Mesenchymal stem cell (in vitro differentiated cells and primary cell): ENCODE measurements around the gene ZNF593.

ENCODE experiments used
- DNase-seq: peaks from one replicate; pipeline ENCODE4 v3.0.0-alpha.2; 2013
- H2AFZ ChIP-seq: one replicate; pipeline ENCODE4 v1.6.1; 2013; ENCODE audit warnings: low read depth, mild to moderate bottlenecking, control low read depth, inconsistent platforms, low read length, moderate library complexity
- H2AK5ac ChIP-seq: 2 replicates; pipeline ENCODE4 v1.6.1; 2013; ENCODE audit warnings: low read length, moderate library complexity, mild to moderate bottlenecking, inconsistent platforms; ENCODE audit not compliant: severe bottlenecking
- H2BK120ac ChIP-seq: one replicate; pipeline ENCODE4 v1.6.1; 2013; ENCODE audit warnings: low read depth, mild to moderate bottlenecking, inconsistent platforms, low read length, moderate library complexity
- H2BK12ac ChIP-seq, 2 experiments: one replicate each; pipeline ENCODE4 v1.6.1; 2013; ENCODE audit warnings: inconsistent platforms in 2 of 2, low read length in 2 of 2, mild to moderate bottlenecking in 2 of 2, moderate library complexity in 2 of 2, control low read depth in 1 of 2
- H2BK15ac ChIP-seq: one replicate; pipeline ENCODE4 v1.6.1; 2013; ENCODE audit warnings: mild to moderate bottlenecking, low read depth, inconsistent platforms; ENCODE audit not compliant: poor library complexity, severe bottlenecking
- H2BK5ac ChIP-seq: 2 replicates; pipeline ENCODE4 v1.6.1; 2013; ENCODE audit warnings: low read depth, mild to moderate bottlenecking, low read length, control low read depth, inconsistent platforms; ENCODE audit not compliant: poor library complexity, severe bottlenecking
- H3K14ac ChIP-seq, 2 experiments: one replicate each; pipeline ENCODE4 v1.6.1; 2013; ENCODE audit warnings: inconsistent platforms in 2 of 2, low read length in 2 of 2, control low read depth in 1 of 2, mild to moderate bottlenecking in 1 of 2, moderate library complexity in 1 of 2
- H3K18ac ChIP-seq, 2 experiments: one replicate each; pipeline ENCODE4 v1.6.1; 2013; ENCODE audit warnings: inconsistent platforms in 2 of 2, low read length in 2 of 2, control low read depth in 1 of 2, low read depth in 1 of 2, mild to moderate bottlenecking in 1 of 2
- H3K23ac ChIP-seq, 2 experiments: one replicate each; pipeline ENCODE4 v1.6.1; 2013; ENCODE audit warnings: inconsistent platforms in 2 of 2, low read length in 2 of 2, mild to moderate bottlenecking in 2 of 2, moderate library complexity in 2 of 2, control low read depth in 1 of 2
- H3K27ac ChIP-seq: 2 replicates; pipeline ENCODE4 v1.5.1; 2013; ENCODE audit warnings: mild to moderate bottlenecking, moderate library complexity, low read length, control low read depth, inconsistent platforms; ENCODE audit not compliant: poor library complexity, severe bottlenecking
- H3K27me3 ChIP-seq, 2 experiments: 2 replicates each; pipeline versions ENCODE4 v1.6.1 to v1.7.0; 2013; ENCODE audit warnings: low read length in 2 of 2, mild to moderate bottlenecking in 2 of 2, moderate library complexity in 2 of 2, control low read depth in 1 of 2, inconsistent platforms in 1 of 2; ENCODE audit not compliant: control insufficient read depth in 1 of 2, insufficient read depth in 1 of 2
- H3K36me3 ChIP-seq, 2 experiments: 2 replicates each; pipeline versions ENCODE4 v1.6.1 to v1.7.0; 2013; ENCODE audit warnings: low read length in 2 of 2, control low read depth in 1 of 2, inconsistent platforms in 1 of 2, low read depth in 1 of 2, mild to moderate bottlenecking in 1 of 2; ENCODE audit not compliant: insufficient read depth in 2 of 2, control insufficient read depth in 1 of 2
- H3K4ac ChIP-seq, 2 experiments: one replicate each; pipeline ENCODE4 v1.6.1; 2013; ENCODE audit warnings: inconsistent platforms in 2 of 2, low read length in 2 of 2, mild to moderate bottlenecking in 2 of 2, moderate library complexity in 2 of 2, control low read depth in 1 of 2, low read depth in 1 of 2
- H3K4me1 ChIP-seq: 2 replicates; pipeline ENCODE4 v1.6.1; 2013; ENCODE audit warnings: low read depth, low read length, control low read depth; ENCODE audit not compliant: control insufficient read depth, insufficient read depth
- H3K4me2 ChIP-seq: 2 replicates; pipeline ENCODE4 v1.6.1; 2013; ENCODE audit warnings: low read length, mild to moderate bottlenecking, inconsistent platforms; ENCODE audit not compliant: poor library complexity, severe bottlenecking
- H3K4me3 ChIP-seq, 2 experiments: 2 replicates each; pipeline versions ENCODE4 v1.5.1 to v1.7.0; 2013; ENCODE audit warnings: low read length in 2 of 2, mild to moderate bottlenecking in 2 of 2, control low read depth in 1 of 2, low read depth in 1 of 2; ENCODE audit not compliant: insufficient read depth in 1 of 2
- H3K79me1 ChIP-seq: replicated peaks from 2 replicates; pipeline ENCODE4 v1.6.1; 2013; ENCODE audit warnings: mild to moderate bottlenecking, control low read depth, low read length, inconsistent platforms; ENCODE audit not compliant: poor library complexity, severe bottlenecking
- H3K9ac ChIP-seq: 2 replicates; pipeline ENCODE4 v1.7.0; 2013; ENCODE audit warnings: mild to moderate bottlenecking, low read length, moderate library complexity
- H3K9me3 ChIP-seq: 2 replicates; pipeline ENCODE4 v1.7.0; 2013; ENCODE audit warnings: mild to moderate bottlenecking, low read length; ENCODE audit not compliant: control insufficient read depth
- H4K8ac ChIP-seq: one replicate; pipeline ENCODE4 v1.6.1; 2013; ENCODE audit warnings: inconsistent platforms, mild to moderate bottlenecking, low read length, moderate library complexity
- H4K91ac ChIP-seq: one replicate; pipeline ENCODE4 v1.6.1; 2013; ENCODE audit warnings: mild to moderate bottlenecking, low read length, inconsistent platforms
- WGBS: methylation state at CpG from one replicate; pipeline ENCODE4 v1.1.7; 2013; ENCODE audit warnings: mixed read lengths; 5-methylcytosine and 5-hydroxymethylcytosine counted together

The ZNF593 gene

DNA sequence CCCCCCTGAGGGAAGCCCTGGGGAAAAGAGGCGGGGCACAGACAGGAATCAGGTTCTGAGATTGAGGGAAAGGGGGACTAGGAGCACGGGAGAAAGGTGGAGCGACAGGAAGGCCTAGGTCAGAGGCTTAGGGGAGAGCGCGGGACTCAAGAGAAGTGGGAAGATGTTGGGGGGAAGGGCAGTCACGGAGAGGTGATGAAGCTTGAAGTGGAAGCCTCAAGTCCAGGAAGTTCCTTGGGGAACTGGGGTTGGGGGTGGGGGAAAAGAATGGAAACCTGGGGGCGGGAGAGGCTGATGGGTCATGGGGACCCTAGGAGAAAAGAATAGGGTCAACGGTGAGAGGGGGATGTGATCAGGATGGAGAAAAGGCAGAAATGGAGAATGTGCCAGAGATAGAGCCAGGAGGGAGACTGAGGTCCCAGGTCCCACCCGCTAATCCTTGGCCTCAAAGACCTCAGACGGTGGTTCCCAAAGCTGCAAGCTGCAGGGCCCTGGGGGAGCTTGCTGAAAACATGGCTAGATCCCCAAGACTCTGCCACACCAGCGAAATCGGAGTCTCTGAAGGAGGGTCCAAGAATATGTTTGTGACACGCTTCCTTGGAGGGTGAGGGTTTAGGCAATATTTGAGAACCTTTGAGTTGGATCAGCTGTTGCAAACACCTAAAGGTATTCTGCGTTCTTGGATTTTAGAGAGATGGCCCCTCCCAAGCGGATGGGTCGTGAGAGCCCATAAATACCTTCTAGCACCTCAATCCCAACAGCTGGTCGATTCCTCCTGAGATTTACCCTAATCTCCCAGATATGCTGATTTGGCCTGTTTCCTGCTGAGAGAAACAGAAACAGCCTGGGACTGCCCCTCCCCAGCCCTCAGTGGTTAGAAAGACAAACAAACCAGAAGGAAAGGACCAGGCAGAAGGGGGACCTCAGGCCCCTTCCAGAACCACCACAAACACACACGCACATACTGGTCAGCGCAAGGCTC is 4.6 kb upstream of the ZNF593 start:
- no peaks in the 10 kb centered on the region for H3K36me3 ChIP-seq
- peak; percentile 49 for DNase-seq
- H3K4ac ChIP-seq = no peak overlapping the region
- H3K18ac ChIP-seq = peak overlapping the region in 1 of 2 experiments; percentile 46
- peak overlapping the region; percentile 98 for H3K4me2 ChIP-seq
- H3K4me1 ChIP-seq = peaks cover 23% of the 10 kb centered on the region
- peak overlapping the region; percentile 92 for H2BK15ac ChIP-seq
- H3K27me3 ChIP-seq = peaks cover 28 to 50% of the 10 kb centered on the region in 2 experiments
- peak overlapping the region; percentile 55 for H4K8ac ChIP-seq
- H2BK120ac ChIP-seq = no peak overlapping the region
- H3K14ac ChIP-seq = no peak overlapping the region
- H2AK5ac ChIP-seq = no peak overlapping the region
- H3K4me3 ChIP-seq = peak overlapping the region in 1 of 2 experiments; percentile 68
- no peak overlapping the region for H2AFZ ChIP-seq
- H4K91ac ChIP-seq = no peak overlapping the region
- peak overlapping the region; percentile 0 to 38 for H2BK12ac ChIP-seq
- no peak overlapping the region for H3K9ac ChIP-seq
- peaks cover 4% of the 10 kb centered on the region for H3K79me1 ChIP-seq
- no peak overlapping the region for H3K27ac ChIP-seq
- WGBS = 48% methylated on average over 17 of the region's 19 CpGs
- H2BK5ac ChIP-seq = no peak overlapping the region
- H3K9me3 ChIP-seq = no peaks in the 10 kb centered on the region
- H3K23ac ChIP-seq = no peak overlapping the region

GRCh38 chr1:26166719-26167281 is 2.9 kb upstream of the ZNF593 start:
- H3K4me3 ChIP-seq = no peak overlapping the region
- DNase-seq = no peak
- no peak overlapping the region for H3K4ac ChIP-seq
- H3K14ac ChIP-seq = no peak overlapping the region
- H3K23ac ChIP-seq = no peak overlapping the region
- H3K27me3 ChIP-seq = peaks cover 15 to 38% of the 10 kb centered on the region in 2 experiments
- H3K27ac ChIP-seq = no peak overlapping the region
- no peak overlapping the region for H2BK5ac ChIP-seq
- no peak overlapping the region for H2BK15ac ChIP-seq
- no peak overlapping the region for H2AFZ ChIP-seq
- H3K18ac ChIP-seq = no peak overlapping the region
- H3K36me3 ChIP-seq = peaks cover 7 to 8% of the 10 kb centered on the region in 2 experiments
- H2AK5ac ChIP-seq = no peak overlapping the region
- no peak overlapping the region for H4K91ac ChIP-seq
- no peak overlapping the region for H4K8ac ChIP-seq
- H3K79me1 ChIP-seq = peaks cover 19% of the 10 kb centered on the region
- peak overlapping the region in 1 of 2 experiments; percentile 6 for H2BK12ac ChIP-seq
- peaks cover 28% of the 10 kb centered on the region for H3K4me1 ChIP-seq
- H3K4me2 ChIP-seq = no peak overlapping the region
- no peak overlapping the region for H2BK120ac ChIP-seq
- H3K9me3 ChIP-seq = no peaks in the 10 kb centered on the region
- 81% methylated on average over 4 of the region's 4 CpGs for WGBS
- no peak overlapping the region for H3K9ac ChIP-seq

GRCh38 chr1:26168410-26169197 is 1.1 kb upstream of the ZNF593 start, which contains the start of gene C1orf232:
Gene C1orf232 (minus strand): TSS chr1:26168963. CDS start chr1:26168499, 464 bp downstream.
- H3K36me3 ChIP-seq = peaks cover 9 to 10% of the 10 kb centered on the region in 2 experiments
- H3K4me1 ChIP-seq = peaks cover 25% of the 10 kb centered on the region
- WGBS = 91% methylated on average over 5 of the region's 5 CpGs
- H3K4ac ChIP-seq = peak within 1 kb of the TSS in 1 of 2 experiments; percentile 95
- H2BK12ac ChIP-seq = peak within 1 kb of the TSS in 1 of 2 experiments; percentile 57
- no peak within 1 kb of the TSS for H2BK120ac ChIP-seq
- no peak within 1 kb of the TSS for H2AK5ac ChIP-seq
- peak within 1 kb of the TSS; percentile 72 for H4K91ac ChIP-seq
- peak within 1 kb of the TSS; percentile 80 to 89 for H3K18ac ChIP-seq
- H3K9ac ChIP-seq = peak within 1 kb of the TSS; percentile 95
- H3K4me3 ChIP-seq = peak within 1 kb of the TSS; percentile 89
- H3K79me1 ChIP-seq = peaks cover 20% of the 10 kb centered on the region
- H2AFZ ChIP-seq = peak within 1 kb of the TSS; percentile 94
- no peak within 1 kb of the TSS for H3K14ac ChIP-seq
- peak within 1 kb of the TSS; percentile 95 for H2BK15ac ChIP-seq
- H2BK5ac ChIP-seq = no peak within 1 kb of the TSS
- H3K9me3 ChIP-seq = no peaks in the 10 kb centered on the region
- H4K8ac ChIP-seq = peak within 1 kb of the TSS; percentile 84
- H3K23ac ChIP-seq = no peak within 1 kb of the TSS
- peaks cover 4 to 26% of the 10 kb centered on the region in 2 experiments for H3K27me3 ChIP-seq
- no peak for DNase-seq
- H3K27ac ChIP-seq = no peak within 1 kb of the TSS
- H3K4me2 ChIP-seq = peak within 1 kb of the TSS; percentile 88
